Measurements from ENCODE around the gene ADRA2B.

ADRA2B gene

DNA sequence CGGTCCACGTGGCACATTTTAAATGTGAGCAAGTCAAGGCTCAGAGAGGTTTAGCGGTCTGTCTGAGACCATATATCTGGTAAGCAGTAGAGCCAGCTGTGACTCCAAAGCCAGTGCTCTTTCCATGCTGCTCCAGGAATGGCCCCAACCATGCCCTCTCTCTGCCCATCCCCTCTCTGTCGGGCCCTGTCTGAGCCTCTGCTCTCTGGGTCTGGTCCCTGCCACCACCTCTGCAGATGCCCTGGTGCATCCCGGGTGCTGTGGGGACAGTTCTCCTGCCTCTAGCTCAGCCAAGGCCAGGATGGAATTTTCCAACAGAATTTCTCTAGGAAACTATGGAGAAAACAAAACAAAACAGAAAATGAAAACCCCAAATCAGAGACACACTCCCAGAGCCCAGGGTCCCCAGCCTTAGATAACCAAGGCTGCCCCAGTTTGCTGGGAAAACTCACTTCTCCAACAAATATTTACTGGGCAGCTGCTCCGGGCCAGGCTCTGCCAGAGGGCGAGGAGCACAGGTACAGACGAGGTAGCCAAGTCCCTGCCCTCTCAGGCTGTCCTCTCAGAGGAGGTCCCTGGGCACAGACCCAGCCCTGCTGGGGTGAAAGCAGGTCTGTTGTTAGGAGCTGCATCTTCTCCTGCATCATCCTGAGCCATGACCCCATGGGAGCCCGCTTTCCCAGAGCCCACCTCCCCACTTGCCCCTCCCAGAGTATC, 9.2 kb downstream of the ADRA2B start:
- Histone ChIP-seq H3K79me2 (no peaks in the 10 kb centered on the region), H3K27ac (no peak overlapping the region)
- TF ChIP-seq, protein P1, sequence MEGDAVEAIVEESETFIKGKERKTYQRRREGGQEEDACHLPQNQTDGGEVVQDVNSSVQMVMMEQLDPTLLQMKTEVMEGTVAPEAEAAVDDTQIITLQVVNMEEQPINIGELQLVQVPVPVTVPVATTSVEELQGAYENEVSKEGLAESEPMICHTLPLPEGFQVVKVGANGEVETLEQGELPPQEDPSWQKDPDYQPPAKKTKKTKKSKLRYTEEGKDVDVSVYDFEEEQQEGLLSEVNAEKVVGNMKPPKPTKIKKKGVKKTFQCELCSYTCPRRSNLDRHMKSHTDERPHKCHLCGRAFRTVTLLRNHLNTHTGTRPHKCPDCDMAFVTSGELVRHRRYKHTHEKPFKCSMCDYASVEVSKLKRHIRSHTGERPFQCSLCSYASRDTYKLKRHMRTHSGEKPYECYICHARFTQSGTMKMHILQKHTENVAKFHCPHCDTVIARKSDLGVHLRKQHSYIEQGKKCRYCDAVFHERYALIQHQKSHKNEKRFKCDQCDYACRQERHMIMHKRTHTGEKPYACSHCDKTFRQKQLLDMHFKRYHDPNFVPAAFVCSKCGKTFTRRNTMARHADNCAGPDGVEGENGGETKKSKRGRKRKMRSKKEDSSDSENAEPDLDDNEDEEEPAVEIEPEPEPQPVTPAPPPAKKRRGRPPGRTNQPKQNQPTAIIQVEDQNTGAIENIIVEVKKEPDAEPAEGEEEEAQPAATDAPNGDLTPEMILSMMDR (IDR thresholded peaks at IDR 0.05): no peak

GRCh38 chr2:96105994-96106715, 10.2 kb downstream of the ADRA2B start:
- H3K4me2 ChIP-seq (ENCODE audit: low read length): no peak overlapping the region
- no peak overlapping the region for H3K27ac ChIP-seq
- TF ChIP-seq, protein P1 (IDR thresholded peaks at IDR 0.05): no peak
- no peak overlapping the region for H2AFZ ChIP-seq
- H3K9ac ChIP-seq: no peak overlapping the region
- H3K36me3 ChIP-seq (ENCODE audit: control insufficient read depth, insufficient read depth, low read length): no peaks in the 10 kb centered on the region
- H3K9me3 ChIP-seq (ENCODE audit: control insufficient read depth, low read length): no peaks in the 10 kb centered on the region
- H3K27me3 ChIP-seq (ENCODE audit: control insufficient read depth, insufficient read depth, low read length): no peaks in the 10 kb centered on the region
- H3K4me3 ChIP-seq (ENCODE audit: low read depth, low read length): no peak overlapping the region
- H3K4me1 ChIP-seq: no peaks in the 10 kb centered on the region
- no peaks in the 10 kb centered on the region for H3K79me2 ChIP-seq

More for the DNA sequence above, 9.2 kb downstream of the ADRA2B start:
- Histone ChIP-seq H3K36me3 (ENCODE audit: control insufficient read depth, insufficient read depth, low read length) (no peaks in the 10 kb centered on the region), H3K4me1 (no peaks in the 10 kb centered on the region), H3K27me3 (ENCODE audit: control insufficient read depth, insufficient read depth, low read length) (no peaks in the 10 kb centered on the region), H2AFZ (no peak overlapping the region), H3K9me3 (ENCODE audit: control insufficient read depth, low read length) (no peaks in the 10 kb centered on the region), H3K9ac (no peak overlapping the region), H3K4me3 (ENCODE audit: low read depth, low read length) (no peak overlapping the region), H3K4me2 (ENCODE audit: low read length) (no peak overlapping the region)

GRCh38 chr2:96105152-96105915, 11.0 kb downstream of the ADRA2B start:
- H3K9me3 ChIP-seq (ENCODE audit: control insufficient read depth, low read length): no peaks in the 10 kb centered on the region
- H3K79me2 ChIP-seq: no peaks in the 10 kb centered on the region
- no peak overlapping the region for H3K9ac ChIP-seq

DNA sequence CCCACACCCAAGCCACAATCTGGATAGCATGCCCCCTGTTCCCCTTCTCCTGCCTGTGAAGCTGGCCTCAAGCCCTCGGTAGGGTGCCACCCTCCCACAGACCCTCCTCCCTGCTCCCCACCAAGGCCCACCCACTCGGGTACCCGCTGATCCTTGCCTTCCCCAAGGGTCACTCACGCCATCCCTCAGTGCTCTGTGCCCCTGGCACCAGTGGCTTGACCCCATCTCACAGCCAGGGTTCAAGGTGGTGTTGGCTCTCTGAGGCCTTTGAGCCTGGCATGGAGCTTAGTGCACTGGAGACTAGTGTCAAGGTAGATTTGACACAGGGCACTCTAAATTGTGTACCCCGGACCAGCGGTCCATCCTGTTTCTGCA, 11.9 kb downstream of the ADRA2B start:
- no peak overlapping the region for H3K4me2 ChIP-seq (ENCODE audit: low read length)
- no peaks in the 10 kb centered on the region for H3K79me2 ChIP-seq
- H3K4me1 ChIP-seq: no peaks in the 10 kb centered on the region
- H3K4me3 ChIP-seq (ENCODE audit: low read depth, low read length): no peak overlapping the region
- no peaks in the 10 kb centered on the region for H3K27me3 ChIP-seq (ENCODE audit: control insufficient read depth, insufficient read depth, low read length)
- TF ChIP-seq, protein P1 (IDR thresholded peaks at IDR 0.05): no peak
- no peak overlapping the region for H3K9ac ChIP-seq
- no peaks in the 10 kb centered on the region for H3K36me3 ChIP-seq (ENCODE audit: control insufficient read depth, insufficient read depth, low read length)
- no peaks in the 10 kb centered on the region for H3K9me3 ChIP-seq (ENCODE audit: control insufficient read depth, low read length)
- H2AFZ ChIP-seq: no peak overlapping the region
- H3K27ac ChIP-seq: no peak overlapping the region

More at GRCh38 chr2:96105152-96105915, 11.0 kb downstream of the ADRA2B start:
- Histone ChIP-seq H3K4me2 (ENCODE audit: low read length) (no peak overlapping the region), H3K27me3 (ENCODE audit: control insufficient read depth, insufficient read depth, low read length) (no peaks in the 10 kb centered on the region), H3K36me3 (ENCODE audit: control insufficient read depth, insufficient read depth, low read length) (no peaks in the 10 kb centered on the region), H3K4me1 (no peaks in the 10 kb centered on the region), H3K4me3 (ENCODE audit: low read depth, low read length) (no peak overlapping the region), H3K27ac (no peak overlapping the region), H2AFZ (no peak overlapping the region)
- TF ChIP-seq, protein P1 (IDR thresholded peaks at IDR 0.05): no peak
